Mucosa of stomach (tissue), 1 donor: ENCODE data around the gene YWHAH.
A peak's percentile ranks its signal among the peaks of the same experiment; 100 is the strongest.

ENCODE experiments used
- H3K27me3 ChIP-seq: one replicate; pipeline ENCODE4 v1.7.0; 2013; ENCODE audit warnings: mild to moderate bottlenecking, low read length; ENCODE audit not compliant: control insufficient read depth, insufficient read depth
- H3K36me3 ChIP-seq: one replicate; pipeline ENCODE4 v1.7.0; 2013; ENCODE audit warnings: low read length; ENCODE audit not compliant: control insufficient read depth, insufficient read depth
- H3K4me1 ChIP-seq: one replicate; pipeline ENCODE4 v1.7.0; 2013; ENCODE audit warnings: mild to moderate bottlenecking, low read length; ENCODE audit not compliant: control insufficient read depth, insufficient read depth
- H3K4me3 ChIP-seq: one replicate; pipeline ENCODE4 v1.7.0; 2013; ENCODE audit warnings: low read length
- H3K9ac ChIP-seq: one replicate; pipeline ENCODE4 v1.7.0; 2013; ENCODE audit warnings: mild to moderate bottlenecking, low read length, moderate library complexity
- H3K9me3 ChIP-seq: one replicate; pipeline ENCODE4 v1.7.0; 2013; ENCODE audit warnings: mild to moderate bottlenecking, low read length, moderate library complexity; ENCODE audit not compliant: control insufficient read depth
- donor health status: Pancreatic carcinoma.

The YWHAH gene

GRCh38 chr22:31954535-31955523, 10.5 kb downstream of the YWHAH start:
- peaks cover 50% of the 10 kb centered on the region for H3K4me1 ChIP-seq
- peaks cover 13% of the 10 kb centered on the region for H3K36me3 ChIP-seq
- H3K9ac ChIP-seq, result no peak overlapping the region
- H3K9me3 ChIP-seq, result no peaks in the 10 kb centered on the region
- H3K4me3 ChIP-seq, result no peak overlapping the region
- no peaks in the 10 kb centered on the region for H3K27me3 ChIP-seq

GRCh38 chr22:31956360-31956759, 12.0 kb downstream of the YWHAH start:
- no peaks in the 10 kb centered on the region for H3K9me3 ChIP-seq
- peaks cover 36% of the 10 kb centered on the region for H3K4me1 ChIP-seq
- H3K36me3 ChIP-seq, result peaks cover 8% of the 10 kb centered on the region
- H3K27me3 ChIP-seq, result no peaks in the 10 kb centered on the region
- H3K4me3 ChIP-seq, result no peak overlapping the region
- H3K9ac ChIP-seq, result no peak overlapping the region

DNA sequence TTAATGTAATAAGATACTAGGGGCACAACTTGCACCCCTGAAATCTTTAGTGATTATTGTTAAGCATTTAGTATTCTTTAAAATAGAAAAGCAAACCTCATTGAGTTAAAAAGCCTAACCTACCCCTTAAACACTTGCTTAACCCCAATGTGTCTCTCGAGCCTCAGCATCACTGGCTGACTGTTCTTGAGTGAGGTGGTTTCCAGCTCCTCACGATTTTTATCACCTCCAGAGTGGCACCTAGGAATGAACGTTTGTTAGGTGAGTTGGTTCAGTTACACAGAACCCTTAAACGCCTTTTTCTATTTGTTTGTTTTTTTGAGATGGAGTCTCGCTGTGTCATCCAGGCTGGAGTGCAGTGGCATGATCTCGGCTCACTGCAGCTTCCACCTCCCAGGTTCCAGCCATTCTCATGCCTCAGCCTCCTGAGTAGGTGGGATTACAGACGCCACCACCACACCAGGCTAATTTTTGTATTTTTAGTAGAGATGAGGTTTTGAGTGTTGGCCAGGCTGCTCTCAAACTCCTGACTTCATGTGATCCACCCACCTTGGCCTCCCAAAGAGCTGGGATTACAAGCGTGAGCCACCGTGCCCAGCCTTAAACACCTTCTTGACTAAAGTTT, 13.7 kb downstream of the YWHAH start:
- Histone ChIP-seq H3K4me3 (no peak overlapping the region), H3K27me3 (no peaks in the 10 kb centered on the region), H3K9ac (no peak overlapping the region), H3K36me3 (peaks cover 8% of the 10 kb centered on the region), H3K9me3 (no peaks in the 10 kb centered on the region), H3K4me1 (peaks cover 19% of the 10 kb centered on the region)

- Histone ChIP-seq H3K9me3 (no peaks in the 10 kb centered on the region), H3K36me3 (peaks cover 8% of the 10 kb centered on the region), H3K4me1 (peaks cover 13% of the 10 kb centered on the region), H3K4me3 (no peak overlapping the region), H3K27me3 (no peaks in the 10 kb centered on the region), H3K9ac (no peak overlapping the region)
Measured at GRCh38 chr22:31958625-31959239, 14.4 kb downstream of the YWHAH start.

GRCh38 chr22:31960767-31961166, 16.4 kb downstream of the YWHAH start:
- Histone ChIP-seq H3K27me3 (no peaks in the 10 kb centered on the region), H3K9me3 (no peaks in the 10 kb centered on the region), H3K4me1 (no peaks in the 10 kb centered on the region), H3K4me3 (no peak overlapping the region), H3K36me3 (peaks cover 8% of the 10 kb centered on the region), H3K9ac (no peak overlapping the region)

GRCh38 chr22:31962387-31963125, 18.2 kb downstream of the YWHAH start:
- H3K4me3 ChIP-seq, result no peak overlapping the region
- no peak overlapping the region for H3K9ac ChIP-seq
- H3K4me1 ChIP-seq, result no peaks in the 10 kb centered on the region
- H3K9me3 ChIP-seq, result no peaks in the 10 kb centered on the region
- no peaks in the 10 kb centered on the region for H3K27me3 ChIP-seq
- no peaks in the 10 kb centered on the region for H3K36me3 ChIP-seq

GRCh38 chr22:31968022-31968421, 23.7 kb downstream of the YWHAH start:
- Histone ChIP-seq H3K9me3 (no peaks in the 10 kb centered on the region), H3K9ac (no peak overlapping the region), H3K27me3 (no peaks in the 10 kb centered on the region)

GRCh38 chr22:31969789-31970489, 25.6 kb downstream of the YWHAH start:
- peaks cover 7% of the 10 kb centered on the region for H3K4me1 ChIP-seq
- no peaks in the 10 kb centered on the region for H3K27me3 ChIP-seq
- H3K4me3 ChIP-seq, result peak overlapping the region; percentile 53
- peak overlapping the region; percentile 53 for H3K9ac ChIP-seq
- no peaks in the 10 kb centered on the region for H3K9me3 ChIP-seq
- H3K36me3 ChIP-seq, result no peaks in the 10 kb centered on the region

More at GRCh38 chr22:31968022-31968421, 23.7 kb downstream of the YWHAH start:
- Histone ChIP-seq H3K36me3 (no peaks in the 10 kb centered on the region), H3K4me3 (no peak overlapping the region), H3K4me1 (peaks cover 7% of the 10 kb centered on the region)

DNA sequence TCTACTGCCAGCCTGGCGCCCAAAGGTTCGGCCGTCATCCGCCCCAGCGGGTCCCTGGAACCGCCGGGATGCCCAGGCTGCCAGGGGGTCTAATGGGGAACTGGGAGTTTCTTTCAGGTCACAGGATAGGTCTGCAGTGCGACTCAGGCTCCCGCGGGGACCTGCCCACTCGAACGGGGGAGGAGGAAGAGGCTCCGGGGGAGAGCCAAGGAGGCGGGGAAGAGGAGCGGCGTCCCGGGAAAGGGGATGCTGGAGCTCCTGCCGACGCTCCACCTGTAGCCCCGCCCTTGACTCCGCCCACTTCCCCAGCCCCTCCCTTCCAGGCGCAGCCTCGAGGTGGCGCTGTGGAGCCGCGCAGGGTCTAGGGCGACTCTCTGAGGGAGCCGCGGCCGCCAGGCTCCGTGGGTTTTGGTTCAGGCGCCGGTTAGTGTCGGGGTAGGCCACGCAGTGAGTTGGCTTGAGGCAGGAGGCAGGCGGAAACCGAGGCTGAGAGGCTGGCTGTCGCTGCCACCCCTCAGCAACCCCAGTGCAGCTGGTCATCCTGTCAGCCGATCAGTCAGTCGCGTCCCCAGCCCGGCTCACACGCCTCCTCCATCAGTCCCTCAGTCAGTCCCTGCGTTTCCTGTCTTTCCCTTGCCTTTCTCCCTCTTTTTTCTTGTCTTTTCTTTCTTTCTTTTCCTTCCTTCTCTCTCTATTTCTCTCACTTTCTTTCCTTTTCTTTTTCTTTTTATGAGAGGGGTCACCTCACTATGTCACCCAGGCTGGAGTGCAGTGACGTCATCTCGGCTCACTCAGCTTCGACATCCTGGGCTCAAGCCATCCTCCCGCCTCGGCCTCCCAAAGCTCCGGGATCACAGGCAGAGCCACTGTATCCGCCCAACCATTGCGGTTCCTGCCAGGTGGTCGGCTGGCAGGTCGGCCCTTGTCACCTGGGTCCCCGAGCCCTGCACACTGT, 26.4 kb downstream of the YWHAH start:
- H3K9ac ChIP-seq, result peak overlapping the region; percentile 53
- no peaks in the 10 kb centered on the region for H3K27me3 ChIP-seq
- H3K4me3 ChIP-seq, result peak overlapping the region; percentile 53
- peaks cover 7% of the 10 kb centered on the region for H3K4me1 ChIP-seq
- H3K9me3 ChIP-seq, result no peaks in the 10 kb centered on the region
- no peaks in the 10 kb centered on the region for H3K36me3 ChIP-seq

DNA sequence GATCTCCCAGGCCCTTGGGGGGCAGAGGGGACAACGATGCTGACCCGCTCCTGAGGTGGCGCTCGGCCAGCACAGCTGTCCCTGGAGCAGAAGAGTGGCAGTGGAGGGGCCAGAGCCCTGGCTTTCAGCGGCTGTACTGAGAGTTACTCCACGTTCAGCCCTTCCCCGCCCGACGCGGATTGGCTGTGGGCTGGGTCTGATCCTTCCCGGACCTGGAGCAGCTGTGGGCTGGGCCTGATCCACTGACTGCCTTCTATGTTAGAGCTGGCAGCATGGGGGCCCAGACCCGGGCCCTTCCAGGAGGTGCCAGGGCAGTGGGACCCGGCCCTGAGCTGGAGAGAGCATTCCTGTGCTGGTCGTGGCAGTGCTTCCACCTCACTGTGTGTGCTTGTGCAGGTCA, 27.8 kb downstream of the YWHAH start:
- Histone ChIP-seq H3K4me1 (peaks cover 7% of the 10 kb centered on the region), H3K9ac (no peak overlapping the region), H3K9me3 (no peaks in the 10 kb centered on the region), H3K36me3 (no peaks in the 10 kb centered on the region), H3K27me3 (no peaks in the 10 kb centered on the region), H3K4me3 (no peak overlapping the region)
